CD4-positive, alpha-beta T cell treated with Interleukin-15 for 1 hour (primary cell): Measurements from ENCODE around the gene GASK1A.
A peak's percentile ranks its signal among the peaks of the same experiment; 100 is the strongest.

Experiments used
- DNase-seq: peaks from one replicate; pipeline ENCODE4 v3.0.0-alpha.2; 2020

The GASK1A gene

GRCh38 chr3:43015572-43015971, 36.5 kb downstream of the GASK1A start:
- DNase-seq = peak; percentile 29

- DNase-seq = peak; percentile 39
Measured at GRCh38 chr3:43015991-43016865, 37.1 kb downstream of the GASK1A start.

- no peak for DNase-seq
Measured at GRCh38 chr3:43017004-43017403, 37.9 kb downstream of the GASK1A start.

GRCh38 chr3:43017593-43018195, 38.6 kb downstream of the GASK1A start:
- no peak for DNase-seq

GRCh38 chr3:43018246-43018645, 39.1 kb downstream of the GASK1A start:
- no peak for DNase-seq

GRCh38 chr3:43019006-43019809, 40.1 kb downstream of the GASK1A start:
- no peak for DNase-seq

- DNase-seq = no peak
Measured at GRCh38 chr3:43019826-43020225, 40.7 kb downstream of the GASK1A start.

GRCh38 chr3:43021186-43021585, 42.1 kb downstream of the GASK1A start:
- no peak for DNase-seq

- DNase-seq = no peak
Measured at GRCh38 chr3:43022121-43022520, 43.0 kb downstream of the GASK1A start.

GRCh38 chr3:43023066-43023465, 44.0 kb downstream of the GASK1A start:
- DNase-seq = no peak

- DNase-seq = no peak
Measured at GRCh38 chr3:43023746-43024145, 44.6 kb downstream of the GASK1A start.

- DNase-seq = peak; percentile 68
Measured at GRCh38 chr3:43024181-43024885, 45.2 kb downstream of the GASK1A start.

- no peak for DNase-seq
Measured at GRCh38 chr3:43025423-43025822, 46.3 kb downstream of the GASK1A start.

- no peak for DNase-seq
Measured at GRCh38 chr3:43028001-43028400, 48.9 kb downstream of the GASK1A start.

- no peak for DNase-seq
Measured at GRCh38 chr3:43028678-43029490, 49.8 kb downstream of the GASK1A start.

- DNase-seq = no peak
Measured at GRCh38 chr3:43030162-43030935, 51.2 kb downstream of the GASK1A start.

GRCh38 chr3:43031485-43031884, 52.4 kb downstream of the GASK1A start:
- no peak for DNase-seq

GRCh38 chr3:43031889-43032545, 52.9 kb downstream of the GASK1A start:
- no peak for DNase-seq

- DNase-seq = no peak
Measured at GRCh38 chr3:43032646-43033628, 53.8 kb downstream of the GASK1A start.
